Fibroblast of peridontal ligament (primary cell): ENCODE measurements around the gene UPF3A.
"Not testable (repeated sequence)": the region's sequence is repeated elsewhere in the genome, so short reads cannot be mapped to it uniquely, and the experiment has no call there.

ENCODE experiments used
- DNase-seq: peaks from one replicate; pipeline ENCODE4 v3.0.0-alpha.2; 2010; ENCODE audit errors: extremely low read depth

Gene UPF3A

DNA sequence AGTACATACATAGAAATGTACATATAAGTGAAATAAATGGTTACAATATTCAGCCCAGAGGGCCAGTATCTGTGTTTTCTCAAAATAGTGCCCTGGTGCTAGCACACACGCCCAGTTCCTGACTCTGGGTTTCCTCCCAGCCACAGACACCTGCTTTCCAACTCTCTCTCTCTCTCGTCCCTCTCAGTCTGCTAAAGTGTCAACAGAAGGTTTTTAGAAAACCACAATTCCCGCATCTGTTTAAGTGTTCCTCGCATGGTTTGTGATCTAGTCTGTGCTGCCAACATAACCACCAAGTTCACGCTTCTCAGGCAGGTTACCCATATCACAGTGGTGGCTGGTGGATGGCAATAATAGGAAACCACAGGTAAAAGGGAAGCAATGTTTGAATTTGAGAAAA is 17.8 kb upstream of the UPF3A start:
- no peak for DNase-seq

DNA sequence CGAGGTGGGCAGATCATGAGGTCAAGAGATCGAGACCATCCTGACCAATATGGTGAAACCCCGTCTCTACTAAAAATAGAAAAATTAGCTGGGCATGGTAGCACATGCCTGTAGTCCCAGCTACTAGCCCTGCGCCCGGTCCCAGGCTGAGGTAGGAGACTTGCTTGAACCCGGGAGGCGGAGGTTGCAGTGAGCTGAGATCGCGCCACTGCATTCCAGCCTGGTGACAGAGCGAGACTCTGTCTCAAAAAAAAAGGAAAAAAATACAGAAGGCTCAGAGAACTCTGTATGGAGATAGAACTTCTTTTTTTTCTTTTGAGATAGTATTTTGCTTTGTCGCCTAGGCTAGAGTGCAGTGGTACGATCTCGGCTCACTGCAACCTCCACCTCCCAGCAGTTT is 17.1 kb upstream of the UPF3A start:
- DNase-seq = not testable (repeated sequence)

DNA sequence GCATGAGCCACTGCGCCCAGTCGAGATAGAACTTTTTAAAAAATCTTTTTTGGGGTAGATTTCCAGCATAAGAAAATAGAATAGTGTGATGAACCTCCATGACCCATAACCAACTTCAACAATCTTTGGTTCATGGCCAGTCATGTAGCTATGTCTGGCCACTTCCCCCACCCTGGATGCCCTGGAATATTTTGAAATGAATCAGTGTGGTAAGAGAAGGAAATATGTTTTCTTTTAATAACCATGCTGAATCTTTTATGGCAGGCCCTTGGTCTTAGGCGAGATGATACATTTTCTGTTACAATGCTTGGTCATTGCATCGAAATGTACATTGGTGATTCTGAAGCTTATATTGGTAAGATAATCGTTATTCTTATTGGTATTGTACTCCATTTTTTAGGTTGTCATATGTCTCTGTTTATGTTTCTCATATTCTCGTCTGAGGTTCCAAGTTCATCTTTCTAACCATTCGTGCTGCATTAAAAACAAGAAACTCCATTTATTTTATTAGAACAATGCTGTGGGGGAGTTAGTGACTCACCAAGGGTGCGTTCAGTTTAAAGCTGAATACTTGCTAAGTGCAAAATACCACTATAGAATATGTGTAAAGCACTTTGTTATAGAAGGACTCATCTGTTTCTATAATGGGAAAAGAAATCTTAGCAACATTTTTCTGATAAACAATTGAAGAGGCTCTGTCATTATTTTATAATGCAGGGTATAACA is 16.4 kb upstream of the UPF3A start:
- peak; percentile 73 for DNase-seq

DNA sequence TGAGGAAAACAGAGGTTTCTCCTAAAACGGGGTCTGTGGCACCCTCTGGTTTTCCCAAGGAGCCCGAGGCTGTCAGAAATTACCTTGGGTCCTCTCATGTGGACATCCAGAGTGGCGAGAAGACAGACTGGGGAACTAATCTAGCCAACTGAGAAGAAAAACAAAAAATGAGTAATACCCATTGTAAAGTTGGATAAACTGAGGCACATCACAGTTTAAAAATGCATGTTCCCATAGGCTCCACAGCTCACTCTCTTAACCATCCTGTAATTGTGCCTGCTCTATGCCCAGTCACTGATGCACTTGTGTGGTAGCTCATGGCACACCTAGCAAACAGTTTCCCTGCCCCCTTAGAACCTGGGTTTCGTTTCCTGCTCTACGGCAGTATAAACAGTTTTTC is 15.2 kb upstream of the UPF3A start:
- no peak for DNase-seq

DNA sequence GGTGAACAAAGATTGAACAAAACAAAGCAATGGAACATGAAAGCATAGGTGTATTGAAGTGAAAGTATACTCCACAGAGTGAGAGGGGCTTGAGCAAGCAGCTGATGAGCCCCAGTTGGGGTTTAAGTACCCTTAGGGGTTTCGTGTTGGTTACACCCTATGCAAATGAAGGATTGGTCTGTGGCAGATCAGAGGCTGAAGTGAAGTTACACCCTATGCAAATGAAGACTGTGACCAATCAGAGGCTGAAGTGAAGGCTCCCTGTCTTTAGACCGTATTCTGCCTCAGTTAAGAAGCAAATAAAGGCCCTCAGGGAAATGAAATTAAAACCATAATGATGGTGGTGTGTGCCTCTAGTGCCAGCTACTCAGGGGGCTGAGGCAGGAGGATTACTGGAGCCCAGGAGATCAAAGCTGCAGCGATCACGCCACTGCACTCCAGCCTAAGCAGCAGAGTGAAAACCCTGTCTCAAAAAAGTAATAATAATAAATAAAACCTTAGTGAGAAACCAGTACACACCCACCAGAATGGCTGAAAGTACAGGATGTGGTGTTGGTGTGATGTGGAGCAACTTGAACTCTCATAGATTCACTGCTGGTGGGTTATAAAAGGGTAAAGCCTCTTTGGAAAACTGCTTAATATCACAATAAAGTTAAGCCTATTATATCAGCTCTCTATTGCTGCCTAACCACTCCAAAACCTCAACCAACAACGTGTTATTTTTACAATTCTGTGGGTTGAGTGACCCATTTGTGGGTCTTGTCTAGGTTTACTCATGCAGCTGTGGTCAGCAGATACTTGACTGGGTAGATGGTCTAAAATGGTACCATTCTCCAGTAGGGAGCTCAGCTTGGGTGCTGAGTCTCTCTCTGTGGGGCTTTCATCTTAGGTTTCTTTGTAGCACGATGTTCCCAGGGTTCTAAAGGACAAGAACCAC is 12.8 kb upstream of the UPF3A start:
- DNase-seq = no peak

DNA sequence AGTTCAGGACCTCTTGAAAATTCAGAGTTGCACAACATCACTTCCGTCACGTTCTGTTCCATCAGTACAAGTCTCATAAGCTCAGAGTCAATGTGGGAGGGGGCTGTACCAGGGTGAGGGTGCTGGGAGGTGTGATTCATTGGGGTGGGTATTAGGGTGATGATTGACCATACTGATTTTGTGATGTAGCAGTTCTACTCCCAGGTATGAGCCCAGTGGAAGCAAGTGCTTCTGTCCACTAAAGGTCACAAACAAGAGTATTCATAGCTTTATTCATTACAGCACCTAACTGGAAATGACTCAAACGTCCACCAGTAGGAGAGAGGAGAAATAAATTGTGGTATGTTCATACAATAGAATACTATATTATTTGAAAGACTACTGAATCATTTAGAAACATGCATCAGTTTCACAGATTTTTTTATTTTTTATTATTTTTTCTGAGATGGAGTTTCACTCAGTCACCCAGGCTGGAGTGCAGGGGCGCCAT is 12.1 kb upstream of the UPF3A start:
- no peak for DNase-seq

DNA sequence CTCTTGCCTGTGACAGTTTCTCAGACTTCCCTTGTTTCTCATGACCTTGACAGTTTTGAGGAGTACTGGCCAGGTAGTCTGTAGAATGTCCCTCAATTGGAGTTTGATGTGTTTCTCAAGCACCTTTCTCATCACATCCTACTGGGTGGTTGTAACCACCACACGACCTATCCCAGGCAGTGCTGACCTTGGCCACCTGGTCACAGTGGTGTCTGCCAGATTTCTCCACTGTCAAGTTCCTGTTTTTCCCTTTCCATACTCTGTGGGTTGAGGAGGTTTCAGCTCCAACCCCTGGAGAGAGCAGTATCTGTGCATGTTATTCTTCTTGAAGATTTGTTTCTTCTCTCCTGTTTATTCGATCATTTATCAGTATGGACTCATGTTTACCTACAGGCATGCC is 8.4 kb upstream of the UPF3A start:
- DNase-seq = no peak

DNA sequence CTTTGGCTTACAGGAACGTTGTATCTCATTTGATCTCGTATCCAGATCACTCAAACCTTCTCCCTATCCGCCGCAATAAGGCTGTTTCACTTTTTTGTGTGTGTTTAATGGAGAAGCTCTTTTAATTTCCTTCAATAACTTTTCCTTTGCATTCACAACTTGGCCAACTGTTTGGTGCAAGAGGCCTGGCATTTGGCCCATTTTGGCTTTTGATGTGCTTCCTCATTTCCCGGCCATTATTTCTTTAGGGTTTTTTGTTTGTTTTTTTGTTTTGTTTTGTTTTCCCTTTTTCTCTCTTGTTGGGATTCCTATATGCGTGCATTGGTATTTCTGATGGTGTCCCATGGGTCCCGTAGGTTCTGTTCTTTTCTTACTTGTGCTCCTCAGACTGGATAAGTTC is 6.1 kb upstream of the UPF3A start:
- DNase-seq = no peak

DNA sequence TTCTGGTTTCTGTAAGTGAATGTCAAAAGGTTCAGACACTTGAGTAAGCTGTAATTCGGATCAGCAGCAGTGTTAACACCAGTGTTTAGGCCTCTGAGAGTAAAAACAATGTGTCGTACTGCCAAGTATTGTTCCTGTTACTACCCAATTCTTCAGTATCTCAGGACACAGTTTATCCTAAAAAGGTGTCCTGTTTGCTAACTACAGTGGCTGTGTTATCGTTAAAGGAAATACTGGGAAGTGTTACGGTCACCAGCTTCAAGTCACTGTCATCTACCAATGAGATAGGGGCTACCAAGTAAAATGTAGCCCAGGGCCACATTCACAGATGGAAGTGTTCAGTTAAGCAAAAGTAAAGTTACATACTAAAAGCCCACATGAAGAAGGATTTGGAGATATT is 2.3 kb upstream of the UPF3A start:
- no peak for DNase-seq

DNA sequence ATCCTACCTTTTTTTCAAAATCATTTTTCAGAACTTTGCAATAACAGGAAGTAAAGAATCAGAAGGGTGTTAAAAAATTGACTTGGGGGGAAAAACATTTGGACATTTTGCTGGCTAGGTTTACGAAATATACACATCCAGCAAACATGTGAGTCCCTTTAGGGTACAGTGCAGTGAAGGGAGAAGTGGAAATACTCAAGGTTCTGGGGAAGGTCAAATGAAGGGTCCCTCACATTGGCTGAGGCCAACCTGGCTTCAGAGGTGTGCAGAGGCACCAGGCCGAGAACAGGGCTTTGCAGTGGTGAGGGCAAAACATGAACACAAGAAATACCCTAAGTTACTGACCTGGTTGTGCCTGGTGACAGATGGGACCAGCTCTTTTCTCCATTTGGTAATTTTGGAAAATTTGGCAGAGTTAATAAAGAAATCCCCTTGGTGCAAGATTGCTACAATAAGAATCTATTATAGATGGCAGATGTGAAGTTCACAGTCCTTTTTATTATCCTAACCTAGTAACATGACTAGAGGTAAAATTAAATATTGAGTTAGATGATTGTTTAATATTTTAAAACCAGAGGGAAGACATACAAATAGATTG is 1.5 kb upstream of the UPF3A start:
- no peak for DNase-seq

DNA sequence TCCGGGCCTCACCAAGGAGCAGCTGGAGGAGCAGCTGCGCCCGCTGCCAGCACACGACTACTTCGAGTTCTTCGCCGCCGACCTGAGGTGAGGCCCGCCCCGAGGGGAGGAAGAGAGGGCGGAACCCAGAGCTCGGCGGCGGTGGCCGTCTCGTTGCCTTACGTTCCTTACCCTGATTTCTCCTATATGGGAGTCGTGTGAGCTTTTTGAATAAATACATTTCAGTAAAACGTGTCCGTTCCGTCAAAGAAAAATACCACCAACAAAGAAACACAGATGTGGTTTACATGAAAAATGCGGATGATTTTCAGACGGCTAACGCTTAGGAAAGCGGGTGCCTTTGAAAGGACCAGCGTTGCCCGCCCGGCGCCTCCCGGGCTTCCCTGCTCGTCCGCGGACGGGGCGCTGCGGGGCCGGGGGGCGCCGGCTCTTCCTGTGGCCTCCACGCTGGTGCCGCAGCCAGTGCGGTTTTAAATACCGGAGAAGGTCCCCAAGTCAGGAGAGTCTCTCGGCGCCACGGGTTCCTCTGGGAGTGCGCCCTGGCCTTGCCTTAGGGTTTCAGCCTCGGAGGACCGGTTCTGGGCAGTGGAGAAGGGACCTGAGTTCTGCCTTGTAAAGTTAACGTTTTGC is 755 bp downstream of the UPF3A start:
- peak; percentile 64 for DNase-seq

DNA sequence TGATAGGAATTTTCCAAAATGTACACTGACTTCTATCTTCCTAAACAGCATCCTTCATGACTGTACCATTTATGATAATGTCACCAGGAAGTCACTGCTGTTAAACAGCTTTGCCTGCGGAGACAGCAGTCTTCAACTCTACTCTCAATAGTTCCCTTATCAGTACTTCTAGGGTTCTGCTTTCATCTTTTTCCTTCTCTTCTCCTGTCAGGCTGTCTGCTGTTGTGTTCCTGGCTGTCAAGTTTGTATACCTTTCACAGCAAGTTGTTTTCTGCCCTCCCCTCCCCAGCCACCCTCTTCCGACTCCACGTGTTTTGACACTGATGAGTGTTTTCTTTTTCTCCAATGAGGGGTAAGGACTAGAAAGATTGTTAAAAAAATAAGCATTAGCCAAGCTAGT is 2.2 kb downstream of the UPF3A start:
- no peak for DNase-seq

DNA sequence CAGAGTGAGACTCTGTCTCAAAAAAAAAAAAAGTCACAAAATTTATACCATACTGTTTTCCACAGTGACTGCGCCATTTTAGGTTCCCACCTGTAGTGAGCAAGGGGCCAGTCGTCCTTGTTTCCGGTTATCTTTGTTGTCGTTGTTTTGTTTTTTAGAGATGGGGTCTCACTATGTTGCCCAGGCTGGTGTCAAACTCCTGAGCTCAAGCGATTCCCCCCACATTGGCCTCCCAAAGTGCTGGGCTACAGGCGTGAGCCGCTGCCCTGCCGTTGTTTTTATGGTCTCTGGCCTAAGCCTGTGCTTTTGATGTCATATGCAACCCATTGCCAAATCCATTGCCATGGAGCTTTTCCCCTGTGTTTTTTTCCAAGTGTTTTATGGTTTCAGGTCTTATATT is 3.3 kb downstream of the UPF3A start:
- no peak for DNase-seq

DNA sequence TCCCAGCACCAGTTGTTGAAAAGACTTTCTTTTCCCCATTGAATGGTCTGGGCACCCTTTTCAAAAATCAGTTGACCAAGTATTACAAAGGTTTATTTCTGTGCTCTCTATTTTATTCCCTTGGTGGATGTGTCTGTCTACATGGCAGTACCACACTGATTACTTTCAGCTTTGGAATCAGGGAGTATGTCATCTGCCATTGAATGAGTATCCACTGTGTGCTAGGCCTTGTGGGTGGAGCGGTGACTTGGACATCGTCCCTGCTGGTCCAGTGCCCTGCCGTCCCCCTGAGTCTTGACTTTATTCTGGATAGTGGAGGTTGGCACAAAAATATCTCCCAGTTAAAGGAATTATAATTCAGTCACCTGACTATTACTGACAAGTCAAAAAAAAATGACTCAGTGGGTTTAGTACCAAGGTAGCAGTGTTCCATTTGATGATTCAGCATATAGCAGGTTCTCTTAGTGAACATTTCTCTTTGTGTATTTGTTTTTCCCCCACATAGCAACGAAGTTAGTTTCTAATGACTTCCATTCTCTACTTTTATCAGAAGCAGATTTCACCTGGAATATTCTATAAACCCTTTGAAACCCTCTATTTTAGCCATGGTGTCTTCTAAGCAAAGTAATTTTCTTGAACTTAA is 3.9 kb downstream of the UPF3A start:
- DNase-seq = no peak

DNA sequence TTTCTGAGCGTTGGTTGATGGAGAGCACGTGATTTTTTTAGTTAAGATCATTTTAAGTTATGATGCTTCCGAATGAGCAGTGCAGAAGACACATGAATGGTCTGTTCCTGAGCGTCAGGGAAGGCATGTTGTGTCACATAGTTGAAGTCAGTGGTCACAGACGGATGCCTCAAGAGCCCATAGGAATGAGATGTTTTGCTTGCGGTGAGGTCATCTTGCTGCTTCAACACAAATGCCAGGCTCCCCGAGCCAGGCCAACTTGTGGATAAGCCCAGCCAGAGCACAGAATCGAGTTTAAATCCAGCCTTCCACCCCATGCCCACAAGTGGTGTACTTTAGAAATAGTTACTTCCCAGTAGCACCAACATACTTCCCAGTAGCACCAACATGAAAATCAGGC is 5.4 kb downstream of the UPF3A start:
- DNase-seq = peak; percentile 42

DNA sequence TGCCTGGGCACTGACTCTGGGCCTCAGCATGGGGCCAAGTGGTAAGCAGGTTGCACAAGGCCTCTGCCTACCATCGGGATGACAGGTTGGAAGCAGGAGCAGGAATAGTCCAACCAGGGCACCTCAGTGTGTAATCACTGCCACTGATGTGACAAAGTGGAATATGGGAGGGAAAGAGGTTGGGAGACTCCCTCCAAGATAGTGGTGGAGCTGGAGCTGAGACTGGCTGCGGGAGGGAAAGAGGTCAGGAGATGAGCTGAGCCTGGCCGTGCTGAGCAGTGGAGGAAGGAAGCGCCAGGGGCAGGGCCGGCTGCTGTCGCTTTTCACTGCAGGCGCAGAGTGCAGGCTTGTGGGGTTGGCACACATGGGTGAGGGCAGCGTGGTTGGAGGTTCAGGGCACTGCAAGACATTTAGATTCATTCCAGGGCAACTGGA is 6.8 kb downstream of the UPF3A start:
- DNase-seq = no peak

DNA sequence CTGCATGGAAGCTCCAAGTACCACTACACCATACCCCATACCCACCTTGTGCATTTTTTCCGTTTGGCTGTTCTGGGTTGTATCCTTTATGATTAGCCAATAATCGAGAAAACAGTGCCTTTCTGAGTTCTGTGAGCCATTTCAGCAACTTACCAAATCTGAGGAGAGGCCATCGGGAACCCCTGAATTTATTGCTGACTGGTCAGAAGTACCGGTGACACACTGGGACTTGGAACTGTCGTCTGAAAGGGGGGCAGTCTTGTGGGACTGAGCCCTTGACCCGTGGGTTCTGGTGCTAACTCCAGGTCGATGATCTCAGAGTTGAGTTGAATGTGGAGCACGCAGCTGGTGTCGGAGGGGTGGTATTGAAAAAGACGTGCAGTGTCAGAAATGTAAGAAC is 15.0 kb downstream of the UPF3A start:
- no peak for DNase-seq

DNA sequence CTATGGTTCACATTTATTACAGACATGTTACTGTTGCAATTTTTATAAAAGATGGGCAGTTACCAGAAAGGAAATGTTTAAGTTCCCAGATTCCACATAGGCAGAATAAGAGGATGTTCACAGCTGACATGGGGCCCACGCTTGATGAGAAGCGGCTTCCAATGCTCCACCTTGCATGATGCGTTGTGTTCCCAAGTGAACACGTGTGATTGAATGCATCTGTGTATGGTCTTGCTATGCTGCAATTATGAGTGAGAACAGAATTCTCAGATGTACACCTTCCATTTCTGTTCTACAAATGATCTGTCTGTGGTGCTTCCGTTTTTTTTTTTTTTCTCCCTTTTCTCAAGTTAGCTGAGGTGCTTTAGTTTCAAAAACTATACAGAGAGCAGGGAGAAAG is 15.5 kb downstream of the UPF3A start:
- no peak for DNase-seq

DNA sequence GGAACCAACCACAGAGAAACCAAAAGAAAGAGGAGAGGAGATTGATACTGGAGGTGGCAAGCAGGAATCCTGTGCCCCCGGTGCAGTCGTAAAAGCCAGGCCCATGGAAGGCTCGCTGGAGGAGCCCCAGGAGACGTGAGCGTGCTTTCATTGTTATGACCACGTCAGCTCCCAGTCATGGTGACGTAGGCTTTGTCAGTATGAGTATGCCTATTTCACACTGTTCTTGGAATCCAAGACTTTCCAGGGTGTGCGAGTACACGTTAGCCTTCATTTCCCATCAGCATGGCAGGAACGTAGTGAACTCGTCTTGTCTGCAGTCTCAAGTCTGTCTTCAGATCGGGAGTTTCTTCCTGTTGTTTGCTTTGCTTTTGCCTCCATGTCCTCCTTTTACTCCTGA is 17.5 kb downstream of the UPF3A start:
- DNase-seq = peak; percentile 55

DNA sequence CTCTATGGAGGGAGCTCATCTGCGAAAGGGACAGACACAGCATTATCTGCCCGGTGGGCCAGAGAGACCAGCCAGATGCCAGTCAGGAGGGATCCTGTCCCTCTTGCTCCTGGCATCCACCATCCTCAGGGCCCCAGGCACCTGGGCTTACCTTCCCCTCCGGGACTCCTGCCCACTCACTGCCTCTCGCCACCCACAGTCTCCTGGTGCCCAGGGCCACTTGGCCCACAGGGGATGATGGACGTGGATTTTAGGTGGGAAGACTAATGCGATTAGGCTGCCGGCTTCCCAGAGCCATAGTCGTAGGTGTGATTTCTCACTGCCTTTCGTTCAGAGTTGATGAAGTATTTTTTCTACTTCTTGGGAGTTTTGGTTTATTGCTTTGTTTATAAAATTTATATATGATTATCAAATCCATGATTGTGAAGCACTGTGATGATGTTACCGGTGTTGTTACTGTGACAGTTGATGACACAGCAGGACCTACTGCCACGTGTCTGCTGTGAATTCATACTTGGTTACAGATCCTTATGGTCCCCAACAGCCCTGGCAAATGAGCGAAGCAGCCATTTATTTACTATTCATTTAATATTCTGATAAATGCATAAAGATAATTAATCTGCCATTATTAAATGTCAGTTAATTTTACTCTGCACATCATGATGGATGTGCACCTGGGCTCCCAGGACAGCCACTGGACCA is 18.4 kb downstream of the UPF3A start:
- DNase-seq = no peak
